Neural cell (in vitro differentiated cells): Measurements from ENCODE around the gene ARFGAP1.

Source experiments
- CTCF ChIP-seq: fragments of 450-650 bp; IDR thresholded peaks from 2 replicates; pipeline ENCODE4 v1.5.1; 2014; ENCODE audit warnings: antibody characterized with exemption, mild to moderate bottlenecking, moderate library complexity; ENCODE audit not compliant: poor library complexity, severe bottlenecking
- EP300 ChIP-seq: fragments of 450-650 bp; conservative IDR thresholded peaks from 2 replicates; pipeline ENCODE4 v1.6.1; 2014; ENCODE audit warnings: antibody characterized with exemption, mild to moderate bottlenecking, moderate library complexity; ENCODE audit not compliant: poor library complexity, severe bottlenecking
- EZH2 ChIP-seq: fragments of 200-600, 300-800 bp; shearing (Covaris generic), sonication (generic); IDR thresholded peaks from 2 replicates; pipeline ENCODE4 v1.6.1; 2014; ENCODE audit warnings: antibody characterized with exemption, low read length, borderline replicate concordance, mild to moderate bottlenecking; ENCODE audit not compliant: insufficient read depth, poor library complexity, severe bottlenecking
- POLR2AphosphoS5 ChIP-seq: IDR thresholded peaks from 2 replicates; pipeline ENCODE4 v1.6.1; 2012
- RAD21 ChIP-seq: fragments of 450-650 bp; conservative IDR thresholded peaks from 2 replicates; pipeline ENCODE4 v1.6.1; 2014; ENCODE audit warnings: antibody characterized with exemption, mild to moderate bottlenecking, moderate library complexity
- REST ChIP-seq: IDR thresholded peaks from 2 replicates; pipeline ENCODE4 v1.6.1; 2012; ENCODE audit warnings: borderline replicate concordance

- TF ChIP-seq RAD21, result no peak
- TF ChIP-seq POLR2AphosphoS5, result no peak
- TF ChIP-seq EP300, result no peak
- TF ChIP-seq CTCF, result no peak
- no peak for TF ChIP-seq EZH2
- no peak for TF ChIP-seq REST
These were observed 65.3 kb downstream of the ARFGAP1 start for GRCh38 chr20:63337786-63338420.
